Smooth muscle cell (in vitro differentiated cells): ENCODE results near the gene TGIF1. TPM values are rescaled to one million over a fixed set of nuclear protein-coding genes. Genes with fewer than 3 reads are reported as not detected.

Source experiments
- DNase-seq: peaks from one replicate; lab custom pipeline; 2025; ENCODE audit not compliant: unreplicated experiment; lab: John Stamatoyannopoulos, UW
- H2AFZ ChIP-seq: fragments of 200-600 bp; sonication (generic); 2 replicates; pipeline ENCODE4 v1.6.0; 2016; ENCODE audit warnings: antibody characterized with exemption, low read depth, mild to moderate bottlenecking
- H3F3A ChIP-seq: fragments of 200-600 bp; sonication (generic); 2 replicates; pipeline ENCODE4 v1.6.0; 2017; ENCODE audit warnings: antibody characterized with exemption, low read depth
- H3K27ac ChIP-seq: fragments of 200-600 bp; sonication (generic); 2 replicates; pipeline ENCODE4 v1.5.1; 2016; ENCODE audit warnings: low read depth, mild to moderate bottlenecking
- H3K27me3 ChIP-seq: fragments of 200-600 bp; sonication (generic); 2 replicates; pipeline ENCODE4 v1.6.1; 2016; ENCODE audit warnings: low read depth, mild to moderate bottlenecking
- H3K36me3 ChIP-seq: fragments of 200-600 bp; sonication (generic); 2 replicates; pipeline ENCODE4 v1.5.1; 2016; ENCODE audit warnings: low read depth
- H3K4me1 ChIP-seq: fragments of 200-600 bp; sonication (generic); 2 replicates; pipeline ENCODE4 v1.5.1; 2016; ENCODE audit warnings: low read depth
- H3K4me2 ChIP-seq: fragments of 200-600 bp; sonication (generic); 2 replicates; pipeline ENCODE4 v1.6.0; 2016; ENCODE audit warnings: mild to moderate bottlenecking
- H3K4me3 ChIP-seq: fragments of 200-600 bp; sonication (generic); 2 replicates; pipeline ENCODE4 v1.5.1; 2016; ENCODE audit warnings: mild to moderate bottlenecking
- H3K79me2 ChIP-seq: fragments of 200-600 bp; sonication (generic); 2 replicates; pipeline ENCODE4 v1.6.0; 2016; ENCODE audit warnings: low read depth, mild to moderate bottlenecking
- H3K9ac ChIP-seq: fragments of 200-600 bp; sonication (generic); 2 replicates; pipeline ENCODE4 v1.6.0; 2016; ENCODE audit warnings: low read depth
- H3K9me3 ChIP-seq: fragments of 200-600 bp; sonication (generic); replicated peaks from 2 replicates; pipeline ENCODE4 v1.5.1; 2016; ENCODE audit warnings: low read depth
- H4K20me1 ChIP-seq: fragments of 200-600 bp; sonication (generic); 2 replicates; pipeline ENCODE4 v1.6.0; 2016; ENCODE audit warnings: low read depth
- CTCF ChIP-seq: fragments of 200-600 bp; sonication (generic); IDR thresholded peaks from 2 replicates; pipeline ENCODE4 v1.5.1; 2017; ENCODE audit warnings: borderline replicate concordance, mild to moderate bottlenecking, antibody characterized with exemption; ENCODE audit not compliant: insufficient read depth, poor library complexity, severe bottlenecking
- WGBS: methylation state at CpG from one replicate; pipeline ENCODE4 v1.1.7; 2016; ENCODE audit warnings: low lambda C conversion rate; 5-methylcytosine and 5-hydroxymethylcytosine counted together
- polyA plus RNA-seq: library from polyadenylated mRNA; unstranded; fragments of >200 nt; fragmentation: Nextera tagmentation; extraction: Ambion mirVana; gene quantifications from 2 replicates; pipeline ENCODE4 v1.2.1, GENCODE V29; 2016
- total RNA-seq: library from RNA; depleted of rRNA; stranded (reverse); fragments of >200 nt; gene quantifications from 2 replicates; pipeline ENCODE4 v1.2.3, GENCODE V29; 2014

The TGIF1 gene
- total and polyA plus RNA-seq, 2 experiments from 2014 or later, result 96.7 to 165 TPM

GRCh38 chr18:3485153-3486149, 35.5 kb downstream of the TGIF1 start:
- H3K9me3 ChIP-seq, result no peaks in the 10 kb centered on the region
- TF ChIP-seq CTCF, result no peak
- no peak overlapping the region for H3K4me3 ChIP-seq
- H3K9ac ChIP-seq, result no peak overlapping the region
- no peaks in the 10 kb centered on the region for H3K4me1 ChIP-seq
- no peak for DNase-seq
- H3K4me2 ChIP-seq, result no peak overlapping the region
- H3K27me3 ChIP-seq, result no peaks in the 10 kb centered on the region
- no peaks in the 10 kb centered on the region for H3K36me3 ChIP-seq
- no peak overlapping the region for H2AFZ ChIP-seq
- no peaks in the 10 kb centered on the region for H3F3A ChIP-seq
- WGBS, result 88% methylated on average over 9 of the region's 9 CpGs
- no peaks in the 10 kb centered on the region for H4K20me1 ChIP-seq
- H3K79me2 ChIP-seq, result no peaks in the 10 kb centered on the region
- H3K27ac ChIP-seq, result no peak overlapping the region

- H3K9me3 ChIP-seq, result no peaks in the 10 kb centered on the region
- H2AFZ ChIP-seq, result no peak overlapping the region
- no peak overlapping the region for H3K4me3 ChIP-seq
- TF ChIP-seq CTCF, result no peak
- H3K27ac ChIP-seq, result no peak overlapping the region
- WGBS, result 86% methylated on average over 7 of the region's 7 CpGs
- no peaks in the 10 kb centered on the region for H4K20me1 ChIP-seq
- no peak for DNase-seq
- no peaks in the 10 kb centered on the region for H3K36me3 ChIP-seq
- no peaks in the 10 kb centered on the region for H3F3A ChIP-seq
- no peak overlapping the region for H3K4me2 ChIP-seq
- no peak overlapping the region for H3K9ac ChIP-seq
- no peaks in the 10 kb centered on the region for H3K79me2 ChIP-seq
- no peaks in the 10 kb centered on the region for H3K27me3 ChIP-seq
- H3K4me1 ChIP-seq, result no peaks in the 10 kb centered on the region
These were observed 36.5 kb downstream of the TGIF1 start for GRCh38 chr18:3486512-3486911.

- H3F3A ChIP-seq, result no peaks in the 10 kb centered on the region
- WGBS, result 94% methylated on average over 6 of the region's 6 CpGs
- H3K4me1 ChIP-seq, result no peaks in the 10 kb centered on the region
- no peak overlapping the region for H3K4me3 ChIP-seq
- no peak overlapping the region for H3K9ac ChIP-seq
- H4K20me1 ChIP-seq, result no peaks in the 10 kb centered on the region
- H3K27me3 ChIP-seq, result no peaks in the 10 kb centered on the region
- H3K9me3 ChIP-seq, result no peaks in the 10 kb centered on the region
- H3K4me2 ChIP-seq, result no peak overlapping the region
- no peak overlapping the region for H3K27ac ChIP-seq
- no peaks in the 10 kb centered on the region for H3K36me3 ChIP-seq
- no peaks in the 10 kb centered on the region for H3K79me2 ChIP-seq
- H2AFZ ChIP-seq, result no peak overlapping the region
- no peak for DNase-seq
- no peak for TF ChIP-seq CTCF
These were observed 39.5 kb downstream of the TGIF1 start for GRCh38 chr18:3489462-3489861.
